A549 (cell line): Measurements from ENCODE around the gene THADA. TPM values are rescaled to one million over a fixed set of nuclear protein-coding genes. Genes with fewer than 3 reads are reported as not detected.

Experiments used
- ATAC-seq, 2 experiments: fragments of 200-7000 bp in 1 of 2; fragments of >200 bp in 1 of 2; cut with Nextera tagmentation in 1 of 2; cut with Tn5 transposase in 1 of 2; 3 replicates each; pipeline versions ENCODE4 v1.8.0 to v1.9.1; 2018 to 2020; ENCODE audit warnings: mild to moderate bottlenecking in 1 of 2, moderate library complexity in 1 of 2
- CTCF ChIA-PET: fragments of 300-600 bp; sonication (Branson Sonifier 250); formaldehyde crosslinking; extraction: SDS; loops from one replicate; lab custom pipeline; 2021; ENCODE audit warnings: antibody characterized with exemption, inconsistent platforms; lab: Yijun Ruan, JAX
- POLR2A ChIA-PET: fragments of 350-600 bp; formaldehyde crosslinking; extraction: SDS; loops from one replicate; lab custom pipeline; 2021; ENCODE audit warnings: antibody characterized with exemption, inconsistent platforms; lab: Yijun Ruan, JAX
- DNase-seq, 2 experiments: peaks; one replicate each; pipeline versions ENCODE4 v3.0.0 to v3.0.0-alpha.2; 2011 to 2016; ENCODE audit warnings: low read depth in 1 of 2, low spot score in 1 of 2
- FAIRE-seq: peaks from 2 replicates; lab custom pipeline; 2011; peaks lifted over from hg19 to GRCh38; lab: Jason Lieb, UNC
- H3K27ac ChIP-seq, 2 experiments: fragments of >200 bp; sonication (Bioruptor Twin); formaldehyde crosslinking; 3 replicates each; pipeline ENCODE4 v1.5.1; 2016 to 2017
- H3K4me1 ChIP-seq: fragments of >200 bp; sonication (Bioruptor Twin); formaldehyde crosslinking; 3 replicates; pipeline ENCODE4 v1.6.1; 2016
- H3K4me2 ChIP-seq: fragments of >200 bp; sonication (Bioruptor Twin); formaldehyde crosslinking; 3 replicates; pipeline ENCODE4 v1.6.1; 2016
- H3K4me3 ChIP-seq: fragments of >200 bp; sonication (Bioruptor Twin); formaldehyde crosslinking; 3 replicates; pipeline ENCODE4 v1.5.1; 2016
- H3K9me3 ChIP-seq: fragments of >200 bp; sonication (Bioruptor Twin); formaldehyde crosslinking; 3 replicates; pipeline ENCODE4 v1.6.1; 2016
- BHLHE40 ChIP-seq: IDR thresholded peaks from 2 replicates; pipeline ENCODE4 v1.6.1; 2012; ENCODE audit warnings: low read depth, low read length, inconsistent platforms
- CBX8 ChIP-seq: fragments of 200-600 bp; sonication (generic); IDR thresholded peaks from 2 replicates; pipeline ENCODE4 v1.6.1; 2016
- CHD2 ChIP-seq: fragments of 150-350 bp; IDR thresholded peaks from 2 replicates; pipeline ENCODE4 v1.6.1; 2014; ENCODE audit warnings: low read length; ENCODE audit not compliant: partially characterized antibody
- EHF ChIP-seq: fragments of 250-450 bp; sonication (Bioruptor Pico); IDR thresholded peaks from 2 replicates; pipeline ENCODE4 v1.5.0; 2020; ENCODE audit warnings: mild to moderate bottlenecking
- FOXS1 ChIP-seq: fragments of 250-450 bp; sonication (Bioruptor Pico); IDR thresholded peaks from 2 replicates; pipeline ENCODE4 v1.5.0; 2020; ENCODE audit warnings: mild to moderate bottlenecking, moderate library complexity
- HES2 ChIP-seq: fragments of >200 bp; sonication (Bioruptor Twin); formaldehyde crosslinking; IDR thresholded peaks from 2 replicates; pipeline ENCODE4 v1.6.1; 2016
- HEYL ChIP-seq: fragments of 250-450 bp; sonication (Bioruptor Pico); IDR thresholded peaks from 2 replicates; pipeline ENCODE4 v1.8.0; 2021; ENCODE audit warnings: mild to moderate bottlenecking, moderate library complexity
- HOXB5 ChIP-seq: fragments of 250-450 bp; sonication (Bioruptor Pico); IDR thresholded peaks from 2 replicates; pipeline ENCODE4 v1.5.0; 2020; ENCODE audit warnings: mild to moderate bottlenecking, moderate library complexity
- KDM1A ChIP-seq: fragments of 200-600 bp; sonication (generic); IDR thresholded peaks from 2 replicates; pipeline ENCODE4 v1.6.1; 2016; ENCODE audit warnings: low read depth, mild to moderate bottlenecking
- KDM5A ChIP-seq: fragments of 200-600 bp; sonication (generic); IDR thresholded peaks from 2 replicates; pipeline ENCODE4 v1.6.1; 2016; ENCODE audit warnings: antibody characterized with exemption, mild to moderate bottlenecking
- MYC ChIP-seq: IDR thresholded peaks from 2 replicates; pipeline ENCODE4 v1.6.1; 2012; ENCODE audit warnings: mild to moderate bottlenecking, inconsistent platforms, low read length, improper control_type of control experiment, borderline replicate concordance
- NFE2L2 ChIP-seq: fragments of 150-350 bp; conservative IDR thresholded peaks from 2 replicates; pipeline ENCODE4 v1.6.1; 2014; ENCODE audit warnings: low read length
- NPAS2 ChIP-seq: fragments of 250-450 bp; sonication (Bioruptor Pico); IDR thresholded peaks from 2 replicates; pipeline ENCODE4 v1.8.0; 2022; ENCODE audit warnings: mild to moderate bottlenecking, moderate library complexity, borderline replicate concordance
- PHF8 ChIP-seq: fragments of 200-600 bp; sonication (generic); IDR thresholded peaks from 2 replicates; pipeline ENCODE4 v1.6.1; 2016; ENCODE audit warnings: low read depth, mild to moderate bottlenecking, antibody characterized with exemption, moderate library complexity, borderline replicate concordance
- RCOR1 ChIP-seq: fragments of 150-350 bp; IDR thresholded peaks from 2 replicates; pipeline ENCODE4 v1.6.1; 2014; ENCODE audit warnings: antibody characterized with exemption, low read length, low read depth
- RNF2 ChIP-seq: fragments of 200-600 bp; sonication (generic); IDR thresholded peaks from 2 replicates; pipeline ENCODE4 v1.6.1; 2016; ENCODE audit warnings: low read depth, mild to moderate bottlenecking, antibody characterized with exemption, moderate library complexity, borderline replicate concordance
- SMC3 ChIP-seq: fragments of >200 bp; sonication (Bioruptor Twin); formaldehyde crosslinking; IDR thresholded peaks from 3 replicates; pipeline ENCODE4 v1.6.1; 2018; ENCODE audit warnings: inconsistent platforms
- TFCP2L1 ChIP-seq: fragments of 250-450 bp; sonication (Bioruptor Pico); IDR thresholded peaks from 2 replicates; pipeline ENCODE4 v1.5.0; 2021; ENCODE audit warnings: mild to moderate bottlenecking
- TP53 ChIP-seq: fragments of 250-450 bp; sonication (Bioruptor Pico); IDR thresholded peaks from 2 replicates; pipeline ENCODE4 v1.5.0; 2021; ENCODE audit warnings: mild to moderate bottlenecking, moderate library complexity
- ZC3H11A ChIP-seq: fragments of 450-650 bp; IDR thresholded peaks from 2 replicates; pipeline ENCODE4 v1.6.1; 2014; ENCODE audit warnings: antibody characterized with exemption, mild to moderate bottlenecking
- ZFP36 ChIP-seq: fragments of 450-650 bp; IDR thresholded peaks from 2 replicates; pipeline ENCODE4 v1.6.1; 2014; ENCODE audit warnings: borderline replicate concordance; ENCODE audit not compliant: partially characterized antibody
- ZNF302 ChIP-seq: fragments of 250-450 bp; sonication (Bioruptor Pico); IDR thresholded peaks from 2 replicates; pipeline ENCODE4 v1.9.0; 2021; ENCODE audit warnings: inconsistent platforms, mild to moderate bottlenecking, moderate library complexity
- WGBS: methylation state at CpG from one replicate; pipeline ENCODE4 v1.1.6; 2017; ENCODE audit errors: missing lambda C conversion rate; 5-methylcytosine and 5-hydroxymethylcytosine counted together
- polyA plus RNA-seq, 4 experiments: library from polyadenylated mRNA; depleted of rRNA in 3 of 4; stranded (reverse); fragments of >200 nt; fragmentation: RNase III in 1 of 4; extraction: RNeasy Plus Mini Kit Qiagen cat#74134 plus additional on column Dnase treatment in 1 of 4; gene quantifications; 2 replicates in 3 of 4; 3 replicates in 1 of 4; pipeline ENCODE4 v1.2.3, GENCODE V29; 2011 to 2017
- TF ChIP-seq, protein P1 (sequence below): IDR thresholded peaks from 2 replicates; pipeline ENCODE4 v1.6.1; 2012

Gene THADA
- polyA plus RNA-seq, 2 of the 4 experiments (the other 2 are of a cell fraction), result 21.8 to 37.9 TPM

- ChIA-PET CTCF (no interaction called here), POLR2A (no interaction called here)
- Histone ChIP-seq H3K4me3 (no peak overlapping the region), H3K27ac (no peak overlapping the region)
- 91% methylated on average over 1 of the region's 1 CpG for WGBS
- no peak for TF ChIP-seq NFE2L2
- no peak for TF ChIP-seq ZFP36
- no peak for TF ChIP-seq RNF2
- TF ChIP-seq, protein P1, sequence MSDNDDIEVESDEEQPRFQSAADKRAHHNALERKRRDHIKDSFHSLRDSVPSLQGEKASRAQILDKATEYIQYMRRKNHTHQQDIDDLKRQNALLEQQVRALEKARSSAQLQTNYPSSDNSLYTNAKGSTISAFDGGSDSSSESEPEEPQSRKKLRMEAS, result no peak
- no peak for TF ChIP-seq FOXS1 (CRISPR knock-in tag)
- TF ChIP-seq MYC, result no peak
- no peak for TF ChIP-seq TP53 (CRISPR knock-in tag)
- no peak for TF ChIP-seq NPAS2 (CRISPR knock-in tag)
- TF ChIP-seq HES2, result no peak
- no peak for TF ChIP-seq HOXB5 (CRISPR knock-in tag)
- TF ChIP-seq, all 56 proteins: peak for 0
- ATAC-seq, result no peak
- Histone ChIP-seq H3K4me1 (peaks cover 32% of the 10 kb centered on the region; the same call in 2 of the 3 replicates), H3K9me3 (no peaks in the 10 kb centered on the region), H3K4me2 (no peak overlapping the region)
- DNase-seq, result no peak
- FAIRE-seq, result no peak
These were observed 285.9 kb downstream of the THADA start for GRCh38 chr2:43309935-43310334.

- Histone ChIP-seq H3K4me3 (no peak overlapping the region), H3K9me3 (no peaks in the 10 kb centered on the region), H3K4me1 (peaks cover 26% of the 10 kb centered on the region; the same call in 2 of the 3 replicates), H3K27ac (no peak overlapping the region), H3K4me2 (no peak overlapping the region)
- no peak for TF ChIP-seq TFCP2L1 (CRISPR knock-in tag)
- no peak for TF ChIP-seq HES2
- no peak for TF ChIP-seq HOXB5 (CRISPR knock-in tag)
- no peak for TF ChIP-seq KDM1A
- no peak for TF ChIP-seq SMC3
- no peak for TF ChIP-seq KDM5A
- no peak for TF ChIP-seq BHLHE40
- no peak for TF ChIP-seq HEYL (CRISPR knock-in tag)
- TF ChIP-seq NFE2L2, result no peak
- FAIRE-seq (no peak), ATAC-seq (no peak), DNase-seq (no peak)
- ChIA-PET POLR2A (no interaction called here), CTCF (interaction anchor here (0.8 kb wide), 1 partner anchor 36 kb away, joined by 3 read pairs; no protein-coding TSS in a partner anchor)
- 92% methylated on average over 3 of the region's 3 CpGs for WGBS
These were observed 287.9 kb downstream of the THADA start for GRCh38 chr2:43307973-43308372.

DNA sequence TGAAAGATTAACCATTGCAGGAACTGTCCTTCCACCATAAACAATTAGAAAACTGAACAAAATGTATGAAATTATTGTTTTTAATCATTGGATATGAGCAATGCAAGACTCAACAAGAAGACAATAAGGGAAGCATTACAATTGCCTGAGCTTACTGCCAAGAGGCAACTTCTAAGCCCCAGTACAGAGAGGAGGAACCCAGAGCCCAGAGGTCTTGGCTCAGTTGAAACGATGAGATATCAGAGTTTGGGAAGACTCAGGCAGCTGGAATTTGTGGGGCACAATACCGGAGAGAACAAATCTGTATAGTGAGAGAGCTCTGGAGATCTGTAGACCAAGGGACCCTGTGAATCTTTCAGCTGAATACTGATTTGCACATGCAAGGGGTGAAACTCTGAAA, 288.8 kb downstream of the THADA start:
- WGBS, result 88% methylated on average over 2 of the region's 2 CpGs
- no peak for DNase-seq
- Histone ChIP-seq H3K4me3 (no peak overlapping the region), H3K4me1 (peaks cover 28% of the 10 kb centered on the region; the same call in 2 of the 3 replicates)
- CTCF ChIA-PET, result interaction anchor here (0.8 to 1.2 kb wide), 2 partner anchors 12 to 35 kb away, joined by 3 read pairs; no protein-coding TSS in a partner anchor
- TF ChIP-seq BHLHE40 (no peak), PHF8 (no peak), CBX8 (no peak), CHD2 (no peak), HOXB5 (CRISPR knock-in tag) (no peak), NPAS2 (CRISPR knock-in tag) (no peak), KDM5A (no peak), RCOR1 (no peak), FOXS1 (CRISPR knock-in tag) (no peak), ZNF302 (CRISPR knock-in tag) (no peak), EHF (no peak), ZC3H11A (no peak)
- TF ChIP-seq, all 56 proteins: peak for 0
- ATAC-seq (no peak), FAIRE-seq (no peak)
- POLR2A ChIA-PET, result no interaction called here
- no peak overlapping the region for H3K27ac ChIP-seq
- no peak overlapping the region for H3K4me2 ChIP-seq
- no peaks in the 10 kb centered on the region for H3K9me3 ChIP-seq
